Panc1 (cell line): ENCODE data around the gene AKAP13. TPM values are rescaled to one million over a fixed set of nuclear protein-coding genes. Genes with fewer than 3 reads are reported as not detected.

Experiments
- ATAC-seq: fragments of 200-7000 bp; cut with Tn5 transposase; 2 replicates; pipeline ENCODE4 v1.9.1; 2020; ENCODE audit warnings: mild to moderate bottlenecking, moderate library complexity
- BruUV-seq: library from RNA; stranded (reverse); fragments of 400-500 nt; replicated peaks from 2 replicates; lab custom pipeline; 2021; lab: Mats Ljungman, UMichigan
- CTCF ChIA-PET: fragments of 300-600 bp; sonication (Branson Sonifier 250); formaldehyde crosslinking; loops from one replicate; lab custom pipeline; 2022; ENCODE audit warnings: antibody characterized with exemption; lab: Charles Lee
- POLR2A ChIA-PET: fragments of 300-600 bp; sonication (Branson Sonifier 250); formaldehyde crosslinking; loops from one replicate; lab custom pipeline; 2022; ENCODE audit warnings: antibody characterized with exemption; lab: Charles Lee
- DNase-seq: peaks from one replicate; pipeline ENCODE4 v3.0.0-alpha.2; 2010; ENCODE audit warnings: low read depth, low spot score
- H3K27ac ChIP-seq: 2 replicates; pipeline ENCODE4 v1.5.1; 2011; ENCODE audit warnings: mild to moderate bottlenecking, low read length, inconsistent platforms
- H3K27me3 ChIP-seq: fragments of 200-500 bp; sonication (Bioruptor generic); 2 replicates; pipeline ENCODE4 v1.6.0; 2014; ENCODE audit warnings: low read length, inconsistent platforms; ENCODE audit not compliant: control insufficient read depth, insufficient read depth
- H3K36me3 ChIP-seq: fragments of 200-500 bp; sonication (Bioruptor generic); 2 replicates; pipeline ENCODE4 v1.5.1; 2014; ENCODE audit warnings: inconsistent platforms, mild to moderate bottlenecking, low read length, moderate library complexity; ENCODE audit not compliant: control insufficient read depth, insufficient read depth
- H3K4me1 ChIP-seq: 2 replicates; pipeline ENCODE4 v1.5.1; 2011; ENCODE audit warnings: inconsistent platforms, mild to moderate bottlenecking, low read length, moderate library complexity; ENCODE audit not compliant: control insufficient read depth, insufficient read depth
- H3K4me3 ChIP-seq, 2 experiments: 2 replicates each; pipeline ENCODE4 v1.5.1; 2011 to 2012; ENCODE audit warnings: low read depth in 2 of 2, low read length in 2 of 2, mild to moderate bottlenecking in 2 of 2, inconsistent platforms in 1 of 2, moderate library complexity in 1 of 2
- H3K9me3 ChIP-seq: fragments of 200-500 bp; sonication (Bioruptor generic); 2 replicates; pipeline ENCODE4 v1.5.1; 2014; ENCODE audit warnings: low read depth, mild to moderate bottlenecking, inconsistent platforms, low read length, moderate library complexity; ENCODE audit not compliant: control insufficient read depth, insufficient read depth
- POLR2AphosphoS5 ChIP-seq: IDR thresholded peaks from 2 replicates; pipeline ENCODE4 v1.6.1; 2012; ENCODE audit warnings: mild to moderate bottlenecking, low read depth, low read length, moderate library complexity
- SIN3A ChIP-seq: IDR thresholded peaks from 2 replicates; pipeline ENCODE4 v1.6.1; 2012; ENCODE audit warnings: low read depth, mild to moderate bottlenecking, low read length, moderate library complexity, borderline replicate concordance; ENCODE audit not compliant: insufficient read depth
- TCF7L2 ChIP-seq: IDR thresholded peaks from 2 replicates; pipeline ENCODE4 v1.6.1; 2011; ENCODE audit warnings: mild to moderate bottlenecking, low read depth, low read length, inconsistent platforms
- in situ Hi-C: cut with HindIII; loops from 2 replicates; pipeline ENCODE4 v1.10.0; 2016; ENCODE audit warnings: low sequenced_read_pairs, low pct_unique_long_range_greater_than_20kb
- intact Hi-C: fragments of 100-400 bp; cut with micrococcal nuclease; formaldehyde crosslinking; loops from one replicate; pipeline ENCODE4 v1.10.0; 2022; ENCODE audit not compliant: unreplicated experiment
- total RNA-seq: library from RNA; stranded (reverse); gene quantifications from one replicate; pipeline ENCODE4 v1.2.1, GENCODE V29; 2021; ENCODE audit not compliant: unreplicated experiment
- TF ChIP-seq, protein P1 (sequence below), 2 experiments: IDR thresholded peaks; 2 replicates each; pipeline ENCODE4 v1.6.1; 2011 to 2012; ENCODE audit warnings: low read depth in 2 of 2, control low read depth in 1 of 2, low read length in 1 of 2, mild to moderate bottlenecking in 1 of 2, moderate library complexity in 1 of 2; ENCODE audit not compliant: insufficient read depth in 1 of 2
- TF ChIP-seq, protein P2 (sequence below): fragments of 450-650 bp; IDR thresholded peaks from 2 replicates; pipeline ENCODE4 v1.5.1; 2017; ENCODE audit warnings: mild to moderate bottlenecking

AKAP13 gene
- total RNA-seq, 1 experiment from 2014 or later = 94.2 TPM

DNA sequence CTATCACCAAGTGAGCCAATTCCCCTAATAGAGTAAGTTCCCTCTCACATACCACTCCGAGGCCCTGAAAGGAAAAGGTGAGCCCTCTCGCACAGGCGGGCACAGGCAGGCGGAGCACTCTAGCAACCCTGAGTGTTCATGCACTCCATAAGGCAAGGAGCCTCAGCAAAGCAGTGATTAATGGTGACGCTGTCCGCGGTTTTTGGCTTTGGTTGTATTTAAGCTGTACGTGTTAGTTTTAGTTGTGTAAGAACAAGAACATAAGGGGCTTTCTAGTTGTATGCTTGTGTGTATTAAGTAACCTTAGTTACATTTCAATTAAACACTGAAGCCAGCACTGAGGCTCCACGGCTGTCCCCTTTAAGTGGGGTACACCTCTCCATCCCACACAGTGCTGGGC, 381.2 kb downstream of the AKAP13 start:
- in situ Hi-C loops (no loop called here), intact Hi-C loops (no loop called here)
- H3K36me3 ChIP-seq = no peaks in the 10 kb centered on the region
- ChIA-PET POLR2A (no interaction called here), CTCF (no interaction called here)
- TF ChIP-seq POLR2AphosphoS5 (no peak), SIN3A (no peak), TCF7L2 (no peak)
- TF ChIP-seq, protein P1, sequence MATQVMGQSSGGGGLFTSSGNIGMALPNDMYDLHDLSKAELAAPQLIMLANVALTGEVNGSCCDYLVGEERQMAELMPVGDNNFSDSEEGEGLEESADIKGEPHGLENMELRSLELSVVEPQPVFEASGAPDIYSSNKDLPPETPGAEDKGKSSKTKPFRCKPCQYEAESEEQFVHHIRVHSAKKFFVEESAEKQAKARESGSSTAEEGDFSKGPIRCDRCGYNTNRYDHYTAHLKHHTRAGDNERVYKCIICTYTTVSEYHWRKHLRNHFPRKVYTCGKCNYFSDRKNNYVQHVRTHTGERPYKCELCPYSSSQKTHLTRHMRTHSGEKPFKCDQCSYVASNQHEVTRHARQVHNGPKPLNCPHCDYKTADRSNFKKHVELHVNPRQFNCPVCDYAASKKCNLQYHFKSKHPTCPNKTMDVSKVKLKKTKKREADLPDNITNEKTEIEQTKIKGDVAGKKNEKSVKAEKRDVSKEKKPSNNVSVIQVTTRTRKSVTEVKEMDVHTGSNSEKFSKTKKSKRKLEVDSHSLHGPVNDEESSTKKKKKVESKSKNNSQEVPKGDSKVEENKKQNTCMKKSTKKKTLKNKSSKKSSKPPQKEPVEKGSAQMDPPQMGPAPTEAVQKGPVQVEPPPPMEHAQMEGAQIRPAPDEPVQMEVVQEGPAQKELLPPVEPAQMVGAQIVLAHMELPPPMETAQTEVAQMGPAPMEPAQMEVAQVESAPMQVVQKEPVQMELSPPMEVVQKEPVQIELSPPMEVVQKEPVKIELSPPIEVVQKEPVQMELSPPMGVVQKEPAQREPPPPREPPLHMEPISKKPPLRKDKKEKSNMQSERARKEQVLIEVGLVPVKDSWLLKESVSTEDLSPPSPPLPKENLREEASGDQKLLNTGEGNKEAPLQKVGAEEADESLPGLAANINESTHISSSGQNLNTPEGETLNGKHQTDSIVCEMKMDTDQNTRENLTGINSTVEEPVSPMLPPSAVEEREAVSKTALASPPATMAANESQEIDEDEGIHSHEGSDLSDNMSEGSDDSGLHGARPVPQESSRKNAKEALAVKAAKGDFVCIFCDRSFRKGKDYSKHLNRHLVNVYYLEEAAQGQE (IDR thresholded peaks at IDR 0.05; ENCODE audit: insufficient read depth in 1 of 2, low read depth in 2 of 2, low read length in 1 of 2) = no peak
- TF ChIP-seq, protein P2, sequence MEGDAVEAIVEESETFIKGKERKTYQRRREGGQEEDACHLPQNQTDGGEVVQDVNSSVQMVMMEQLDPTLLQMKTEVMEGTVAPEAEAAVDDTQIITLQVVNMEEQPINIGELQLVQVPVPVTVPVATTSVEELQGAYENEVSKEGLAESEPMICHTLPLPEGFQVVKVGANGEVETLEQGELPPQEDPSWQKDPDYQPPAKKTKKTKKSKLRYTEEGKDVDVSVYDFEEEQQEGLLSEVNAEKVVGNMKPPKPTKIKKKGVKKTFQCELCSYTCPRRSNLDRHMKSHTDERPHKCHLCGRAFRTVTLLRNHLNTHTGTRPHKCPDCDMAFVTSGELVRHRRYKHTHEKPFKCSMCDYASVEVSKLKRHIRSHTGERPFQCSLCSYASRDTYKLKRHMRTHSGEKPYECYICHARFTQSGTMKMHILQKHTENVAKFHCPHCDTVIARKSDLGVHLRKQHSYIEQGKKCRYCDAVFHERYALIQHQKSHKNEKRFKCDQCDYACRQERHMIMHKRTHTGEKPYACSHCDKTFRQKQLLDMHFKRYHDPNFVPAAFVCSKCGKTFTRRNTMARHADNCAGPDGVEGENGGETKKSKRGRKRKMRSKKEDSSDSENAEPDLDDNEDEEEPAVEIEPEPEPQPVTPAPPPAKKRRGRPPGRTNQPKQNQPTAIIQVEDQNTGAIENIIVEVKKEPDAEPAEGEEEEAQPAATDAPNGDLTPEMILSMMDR = no peak
- peaks cover 5% of the 10 kb centered on the region; the same call in 1 of the 2 replicates for H3K4me1 ChIP-seq
- ATAC-seq (no peak), DNase-seq (no peak)
- no TSS peak for BruUV-seq
- no peaks in the 10 kb centered on the region for H3K27me3 ChIP-seq
- no peak overlapping the region for H3K4me3 ChIP-seq
- no peak overlapping the region for H3K27ac ChIP-seq
- H3K9me3 ChIP-seq = no peaks in the 10 kb centered on the region

DNA sequence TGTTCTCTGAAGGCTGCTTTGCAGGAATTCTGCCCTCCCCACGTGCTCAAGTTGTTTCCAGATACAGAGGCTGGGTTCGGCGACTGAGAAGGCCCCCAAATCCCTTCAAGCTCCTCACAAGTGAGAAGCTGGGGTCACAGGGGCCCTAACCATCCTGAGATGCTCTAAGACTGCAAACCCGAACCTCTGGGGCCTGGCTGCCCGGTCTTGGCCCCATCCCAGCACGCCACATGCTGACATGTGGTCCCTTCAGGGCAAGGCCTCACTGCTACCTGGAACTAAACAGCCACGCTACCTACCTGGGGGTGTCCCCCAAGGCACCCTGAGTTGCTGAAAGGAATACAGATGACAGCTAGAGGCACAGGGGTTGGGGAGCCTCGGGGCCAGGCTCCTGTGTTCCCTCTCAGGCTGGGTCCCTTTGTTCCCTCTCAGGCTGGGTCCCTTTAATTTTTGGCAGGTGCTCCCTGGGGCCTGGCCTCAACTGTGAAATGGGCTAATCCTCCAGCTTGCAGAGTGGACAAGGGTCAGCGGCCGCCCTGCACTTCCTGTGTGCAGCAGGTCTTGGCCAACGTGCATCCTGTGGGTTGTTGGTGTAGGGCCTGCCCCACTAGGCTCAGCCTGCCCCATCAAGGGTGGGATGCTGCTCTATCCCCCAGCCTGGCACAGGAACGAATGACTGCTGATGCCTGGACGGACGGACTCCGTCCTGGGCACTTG, 381.8 kb downstream of the AKAP13 start:
- in situ Hi-C loops = no loop called here
- Histone ChIP-seq H3K9me3 (no peaks in the 10 kb centered on the region), H3K27me3 (no peaks in the 10 kb centered on the region), H3K27ac (no peak overlapping the region), H3K4me3 (no peak overlapping the region), H3K4me1 (peaks cover 5% of the 10 kb centered on the region; the same call in 1 of the 2 replicates), H3K36me3 (no peaks in the 10 kb centered on the region)
- no peak for ATAC-seq
- no peak for DNase-seq
- POLR2A ChIA-PET = no interaction called here
- CTCF ChIA-PET = interaction anchor here (0.6 kb wide), 1 partner anchor 473 kb away, joined by 3 read pairs; no protein-coding TSS in a partner anchor
- TF ChIP-seq, protein P1 (IDR thresholded peaks at IDR 0.05; ENCODE audit: insufficient read depth in 1 of 2, low read depth in 2 of 2, low read length in 1 of 2) = no peak
- TF ChIP-seq, protein P2 = no peak
- TF ChIP-seq SIN3A = no peak
- no peak for TF ChIP-seq TCF7L2
- TF ChIP-seq POLR2AphosphoS5 = no peak
- intact Hi-C loops = no loop called here
- no TSS peak for BruUV-seq
